Lower leg skin (tissue), 4 donors: ENCODE results near the gene KCND2. TPM values are rescaled to one million over a fixed set of nuclear protein-coding genes. Genes with fewer than 3 reads are reported as not detected.

Source experiments
- DNase-seq, 2 donors: peaks; one replicate each; pipeline ENCODE4 v3.0.0-alpha.2; 2019; ENCODE audit warnings: low spot score in 2 of 2
- H3K4me3 ChIP-seq: fragments of 200-600 bp; sonication (generic); 2 replicates; pipeline ENCODE4 v1.5.1; 2017; ENCODE audit warnings: mild to moderate bottlenecking, low read depth; ENCODE audit not compliant: poor library complexity, severe bottlenecking
- CTCF ChIP-seq, 3 donors: fragments of 450-650 bp; IDR thresholded peaks; one replicate each; pipeline ENCODE4 v1.5.1; 2016; ENCODE audit warnings: antibody characterized with exemption in 3 of 3, mild to moderate bottlenecking in 3 of 3, moderate library complexity in 2 of 3
- POLR2A ChIP-seq, 2 donors: fragments of 450-650 bp; IDR thresholded peaks; one replicate each; pipeline ENCODE4 v1.6.1; 2016 to 2017; ENCODE audit warnings: antibody characterized with exemption in 2 of 2, mild to moderate bottlenecking in 1 of 2, moderate library complexity in 1 of 2
- WGBS, 2 donors: methylation state at CpG; one replicate each; pipeline ENCODE4 v1.1.5; 2018; 5-methylcytosine and 5-hydroxymethylcytosine counted together
- intact Hi-C: fragments of 100-400 bp; cut with DNase I; formaldehyde crosslinking; loops from one replicate; pipeline ENCODE4 v1.15.0; 2023; ENCODE audit warnings: low total_unique reads
- total RNA-seq, 4 donors: library from RNA; depleted of rRNA; stranded (reverse); fragments of >200 nt; gene quantifications; one replicate each; pipeline ENCODE4 v1.1.0, GENCODE V29; 2016

KCND2 gene
- total RNA-seq, 4 donors from 2014 or later, result 0.11 to 0.25 (median 0.15) TPM

GRCh38 chr7:120394595-120394994 is 121.6 kb downstream of the KCND2 start:
- no peak overlapping the region for H3K4me3 ChIP-seq
- intact Hi-C loops, result no loop called here
- no peak for DNase-seq
- TF ChIP-seq CTCF (IDR thresholded peaks at IDR 0.05) (no peak), POLR2A (IDR thresholded peaks at IDR 0.05) (no peak)

GRCh38 chr7:120395526-120396019 is 122.6 kb downstream of the KCND2 start:
- no peak for TF ChIP-seq POLR2A (IDR thresholded peaks at IDR 0.05)
- no peak overlapping the region for H3K4me3 ChIP-seq
- DNase-seq, result no peak
- WGBS, 2 donors, result 54% methylated on average over 3 of the region's 3 CpGs
- intact Hi-C loops, result no loop called here

- intact Hi-C loops, result no loop called here
- WGBS, 2 donors, result 85 to 87% methylated on average over 3 of the region's 3 CpGs
- no peak for DNase-seq
- no peak overlapping the region for H3K4me3 ChIP-seq
- TF ChIP-seq POLR2A (IDR thresholded peaks at IDR 0.05) (no peak), CTCF (IDR thresholded peaks at IDR 0.05) (no peak)
Observed at GRCh38 chr7:120398284-120399000, 125.5 kb downstream of the KCND2 start.

- intact Hi-C loops, result no loop called here
Observed at GRCh38 chr7:120400806-120401455, 128.0 kb downstream of the KCND2 start.

GRCh38 chr7:120402079-120402767 is 129.2 kb downstream of the KCND2 start:
- DNase-seq, result no peak
- TF ChIP-seq POLR2A (IDR thresholded peaks at IDR 0.05), result no peak
- no peak for TF ChIP-seq CTCF (IDR thresholded peaks at IDR 0.05)
- no peak overlapping the region for H3K4me3 ChIP-seq
- WGBS, 2 donors, result 23 to 34% methylated on average over 4 of the region's 4 CpGs
- intact Hi-C loops, result no loop called here

More at GRCh38 chr7:120400806-120401455, 128.0 kb downstream of the KCND2 start:
- no peak overlapping the region for H3K4me3 ChIP-seq
- TF ChIP-seq CTCF (IDR thresholded peaks at IDR 0.05), result no peak
- no peak for TF ChIP-seq POLR2A (IDR thresholded peaks at IDR 0.05)
- DNase-seq, result no peak
- 63 to 78% methylated on average over 2 of the region's 2 CpGs for WGBS, 2 donors

- DNase-seq, result no peak
- TF ChIP-seq POLR2A (IDR thresholded peaks at IDR 0.05) (no peak), CTCF (IDR thresholded peaks at IDR 0.05) (no peak)
- 2 to 21% methylated on average over 1 of the region's 1 CpG for WGBS, 2 donors
- H3K4me3 ChIP-seq, result no peak overlapping the region
- intact Hi-C loops, result no loop called here
Observed at GRCh38 chr7:120402801-120403200, 129.8 kb downstream of the KCND2 start.
